Measurements from ENCODE around the gene EPN3. TPM values are rescaled to one million over a fixed set of nuclear protein-coding genes. Genes with fewer than 3 reads are reported as not detected.
A peak's percentile ranks its signal among the peaks of the same experiment; 100 is the strongest.

Gene EPN3
- total and polyA plus RNA-seq, 8 donors, result 6.4 to 117 (median 45.1) TPM

DNA sequence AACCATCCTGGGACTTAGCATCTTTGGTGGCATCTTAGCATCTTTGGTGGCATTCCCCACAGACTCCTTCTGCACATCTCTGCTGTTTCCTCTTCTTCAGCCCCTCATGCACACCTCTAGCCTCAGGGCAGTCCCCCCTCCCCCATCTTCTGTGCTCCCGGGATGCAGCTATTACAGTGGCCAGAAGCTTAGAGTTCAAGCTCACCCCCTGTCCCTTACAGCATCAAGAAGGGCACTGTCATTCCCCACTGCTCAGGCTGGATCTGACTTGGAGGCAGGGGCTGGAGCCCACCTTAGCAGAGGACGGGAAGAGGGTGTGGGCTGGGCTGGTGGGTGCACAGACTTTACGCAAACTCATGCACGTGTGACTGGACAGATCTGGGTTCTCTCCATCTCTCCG is 650 bp downstream of the EPN3 start:
- Histone ChIP-seq H3K27me3 (peaks cover 0 to 63% (median 24%) of the 10 kb centered on the region in 3 donors), H3K27ac (peak overlapping the region; percentile 86 to 95 (median 91)), H3K4me1 (peaks cover 37 to 64% (median 59%) of the 10 kb centered on the region in 4 donors), H3K36me3 (peaks cover 8 to 20% (median 15%) of the 10 kb centered on the region in 4 donors), H3K9me3 (no peaks in the 10 kb centered on the region), H3K4me3 (peak overlapping the region; percentile 43 to 59 (median 53))
- DNase-seq, result no peak
- intact Hi-C loops (cut with DNase I; ENCODE audit: low total_unique reads), result loop anchor here (10.0 kb wide), 1 partner anchor 48 kb away; no protein-coding TSS in a partner anchor
- WGBS, 5 donors, result 5 to 21% (median 15%) methylated on average over 5 of the region's 5 CpGs
- no peak for TF ChIP-seq POLR2A (IDR thresholded peaks at IDR 0.05)

GRCh38 chr17:50533720-50534148 is 1.2 kb downstream of the EPN3 start:
- intact Hi-C loops (cut with DNase I; ENCODE audit: low total_unique reads), result loop anchor here (10.0 kb wide), 1 partner anchor 49 kb away; no protein-coding TSS in a partner anchor
- peak in 2 of 3 donors; percentile 82 to 87 for TF ChIP-seq POLR2AphosphoS5 (IDR thresholded peaks at IDR 0.05)
- no peak for TF ChIP-seq EP300 (IDR thresholded peaks at IDR 0.05)
- TF ChIP-seq CTCF (IDR thresholded peaks at IDR 0.05), result no peak
- peak in 2 of 4 donors; percentile 12 to 73 for TF ChIP-seq POLR2A (IDR thresholded peaks at IDR 0.05)
- WGBS, 5 donors, result 0 to 3% (median 2%) methylated on average over 17 of the region's 17 CpGs
- Histone ChIP-seq H3K27ac (peak overlapping the region; percentile 86 to 95 (median 91)), H3K27me3 (peaks cover 0 to 59% (median 24%) of the 10 kb centered on the region in 3 donors), H3K4me3 (peak overlapping the region; percentile 43 to 59 (median 53)), H3K9me3 (no peaks in the 10 kb centered on the region), H3K36me3 (peaks cover 12 to 24% (median 19%) of the 10 kb centered on the region in 4 donors), H3K4me1 (peaks cover 37 to 68% (median 64%) of the 10 kb centered on the region in 4 donors)
- DNase-seq, result peak; percentile 88 to 97

GRCh38 chr17:50534222-50534978 is 1.9 kb downstream of the EPN3 start:
- Histone ChIP-seq H3K27me3 (peaks cover 0 to 53% (median 24%) of the 10 kb centered on the region in 3 donors), H3K27ac (peak overlapping the region; percentile 86 to 95 (median 91)), H3K4me1 (peaks cover 41 to 74% (median 71%) of the 10 kb centered on the region in 4 donors), H3K36me3 (peaks cover 12 to 31% (median 26%) of the 10 kb centered on the region in 4 donors), H3K4me3 (peak overlapping the region; percentile 43 to 59 (median 53)), H3K9me3 (no peaks in the 10 kb centered on the region)
- TF ChIP-seq POLR2A (IDR thresholded peaks at IDR 0.05) (peak in 2 of 4 donors; percentile 7 to 19), EP300 (IDR thresholded peaks at IDR 0.05) (no peak), CTCF (IDR thresholded peaks at IDR 0.05) (peak in 4 of 7 experiments; percentile 15 to 57 (median 34)), POLR2AphosphoS5 (IDR thresholded peaks at IDR 0.05) (peak in 2 of 3 donors; percentile 84 to 88)
- WGBS, 5 donors, result 21 to 51% (median 36%) methylated on average over 15 to 24 of the region's 24 CpGs
- peak; percentile 83 to 90 for DNase-seq
- intact Hi-C loops (cut with DNase I; ENCODE audit: low total_unique reads), result loop anchor here (10.0 kb wide), 1 partner anchor 50 kb away; no protein-coding TSS in a partner anchor

GRCh38 chr17:50534979-50535326 is 2.4 kb downstream of the EPN3 start:
- Histone ChIP-seq H3K4me3 (peak overlapping the region; percentile 43 to 59 (median 53)), H3K9me3 (no peaks in the 10 kb centered on the region), H3K36me3 (peaks cover 12 to 35% (median 30%) of the 10 kb centered on the region in 4 donors), H3K27ac (peak overlapping the region; percentile 86 to 95 (median 91)), H3K27me3 (peaks cover 0 to 50% (median 24%) of the 10 kb centered on the region in 3 donors), H3K4me1 (peaks cover 44 to 79% (median 75%) of the 10 kb centered on the region in 4 donors)
- TF ChIP-seq POLR2AphosphoS5 (IDR thresholded peaks at IDR 0.05) (no peak), POLR2A (IDR thresholded peaks at IDR 0.05) (no peak), EP300 (IDR thresholded peaks at IDR 0.05) (no peak), CTCF (IDR thresholded peaks at IDR 0.05) (no peak)
- intact Hi-C loops (cut with DNase I; ENCODE audit: low total_unique reads), result loop anchor here (10.0 kb wide), 1 partner anchor 50 kb away; no protein-coding TSS in a partner anchor
- 44 to 74% (median 53%) methylated on average over 2 of the region's 2 CpGs for WGBS, 5 donors
- DNase-seq, result no peak
